H1 (cell line): Measurements from ENCODE around the gene POU4F1. TPM values are rescaled to one million over a fixed set of nuclear protein-coding genes. Genes with fewer than 3 reads are reported as not detected.

Experiments
- CTCF ChIA-PET: fragments of 300-600 bp; sonication (Branson Sonifier 250); formaldehyde crosslinking; loops from one replicate; lab custom pipeline; 2021; ENCODE audit not compliant: partially characterized antibody; lab: Charles Lee
- POLR2A ChIA-PET: fragments of 300-600 bp; sonication (Branson Sonifier 250); formaldehyde crosslinking; loops from one replicate; lab custom pipeline; 2021; ENCODE audit warnings: inconsistent platforms; ENCODE audit not compliant: partially characterized antibody; lab: Charles Lee
- DNase-seq, 2 experiments: peaks; one replicate each; pipeline versions ENCODE4 v3.0.0 to v3.0.0-alpha.2; 2010 to 2022; ENCODE audit warnings: low spot score in 2 of 2, low read depth in 1 of 2, mixed read lengths in 1 of 2
- FAIRE-seq: peaks from 2 replicates; lab custom pipeline; 2011; peaks lifted over from hg19 to GRCh38; lab: Jason Lieb, UNC
- H2AFZ ChIP-seq: 2 replicates; pipeline ENCODE4 v1.8.1; 2012; ENCODE audit warnings: low read length, inconsistent platforms
- H2AK5ac ChIP-seq: 2 replicates; pipeline ENCODE4 v1.6.1; 2013; ENCODE audit warnings: low read depth, low read length
- H2BK120ac ChIP-seq: replicated peaks from 2 replicates; pipeline ENCODE3; 2013; ENCODE audit warnings: low read depth, low read length, inconsistent platforms
- H2BK12ac ChIP-seq: 2 replicates; pipeline ENCODE4 v1.6.1; 2013; ENCODE audit warnings: low read depth, low read length
- H2BK15ac ChIP-seq: 2 replicates; pipeline ENCODE4 v1.6.1; 2013; ENCODE audit warnings: low read length
- H2BK20ac ChIP-seq: 2 replicates; pipeline ENCODE4 v1.6.1; 2013; ENCODE audit warnings: low read length
- H2BK5ac ChIP-seq: 2 replicates; pipeline ENCODE4 v1.6.1; 2013; ENCODE audit warnings: low read depth, low read length
- H3K14ac ChIP-seq: 2 replicates; pipeline ENCODE4 v1.6.1; 2013; ENCODE audit warnings: inconsistent platforms; ENCODE audit not compliant: insufficient read length
- H3K18ac ChIP-seq: 2 replicates; pipeline ENCODE4 v1.6.1; 2013; ENCODE audit warnings: low read length; ENCODE audit errors: extremely low read depth
- H3K23ac ChIP-seq: 2 replicates; pipeline ENCODE4 v1.6.1; 2013; ENCODE audit warnings: inconsistent platforms; ENCODE audit not compliant: insufficient read length
- H3K23me2 ChIP-seq: 2 replicates; pipeline ENCODE4 v1.6.1; 2013; ENCODE audit warnings: low read depth, low read length
- H3K27ac ChIP-seq: 2 replicates; pipeline ENCODE4 v1.6.1; 2011; ENCODE audit warnings: low read depth, low read length, inconsistent platforms
- H3K27me3 ChIP-seq, 4 experiments: replicated peaks in 1 of 4; 1 replicate in 1 of 4; 2 replicates in 3 of 4; pipeline versions ENCODE4 v1.6.1 to v1.8.1; 2011 to 2013; ENCODE audit warnings: low read length in 3 of 4, mild to moderate bottlenecking in 3 of 4, inconsistent platforms in 2 of 4, mixed read lengths in 2 of 4, moderate library complexity in 1 of 4; ENCODE audit not compliant: control insufficient read depth in 3 of 4, insufficient read depth in 3 of 4; ENCODE audit errors: extremely low read depth in 1 of 4
- H3K36me3 ChIP-seq, 4 experiments: 2 replicates each; pipeline versions ENCODE4 v1.6.1 to v1.8.1; 2011 to 2013; ENCODE audit warnings: mild to moderate bottlenecking in 4 of 4, low read length in 3 of 4, moderate library complexity in 2 of 4, control low read depth in 1 of 4, inconsistent platforms in 1 of 4; ENCODE audit not compliant: insufficient read depth in 4 of 4, control insufficient read depth in 2 of 4
- H3K4ac ChIP-seq: replicated peaks from 2 replicates; pipeline ENCODE3; 2013; ENCODE audit warnings: low read length, low read depth, mixed read lengths, inconsistent platforms; ENCODE audit not compliant: insufficient read length
- H3K4me1 ChIP-seq, 4 experiments: replicated peaks in 1 of 4; 1 replicate in 1 of 4; 2 replicates in 3 of 4; pipeline versions ENCODE4 v1.6.1 to v1.8.1; 2011 to 2013; ENCODE audit warnings: low read length in 3 of 4, inconsistent platforms in 2 of 4, mixed read lengths in 1 of 4; ENCODE audit not compliant: insufficient read depth in 4 of 4, control insufficient read depth in 3 of 4
- H3K4me2 ChIP-seq, 2 experiments: 2 replicates each; pipeline versions ENCODE4 v1.6.1 to v1.8.1; 2011 to 2013; ENCODE audit warnings: low read depth in 2 of 2, low read length in 2 of 2, control low read depth in 1 of 2, inconsistent platforms in 1 of 2, mild to moderate bottlenecking in 1 of 2; ENCODE audit not compliant: insufficient read depth in 1 of 2
- H3K4me3 ChIP-seq, 4 experiments: fragments of 200-600, 300-600 bp in 1 of 4; sonication (generic), shearing (Covaris generic), sonication (Bioruptor Twin) in 1 of 4; 2 replicates each; pipeline versions ENCODE4 v1.5.1 to v1.8.1; 2011 to 2016; ENCODE audit warnings: low read length in 4 of 4, low read depth in 3 of 4, control low read depth in 2 of 4, inconsistent platforms in 2 of 4, mild to moderate bottlenecking in 2 of 4, mixed read lengths in 1 of 4, moderate library complexity in 1 of 4; ENCODE audit not compliant: insufficient read depth in 2 of 4; ENCODE audit errors: extremely low read depth in 1 of 4
- H3K56ac ChIP-seq: replicated peaks from 2 replicates; pipeline ENCODE3; 2013; ENCODE audit warnings: low read depth, mild to moderate bottlenecking, mixed read lengths, low read length, inconsistent platforms; ENCODE audit not compliant: insufficient read length
- H3K79me1 ChIP-seq: 2 replicates; pipeline ENCODE4 v1.6.1; 2013; ENCODE audit warnings: low read depth, low read length, control low read depth
- H3K79me2 ChIP-seq, 2 experiments: 2 replicates each; pipeline versions ENCODE4 v1.6.1 to v1.8.1; 2012 to 2013; ENCODE audit warnings: low read length in 2 of 2, mild to moderate bottlenecking in 2 of 2, inconsistent platforms in 1 of 2; ENCODE audit not compliant: insufficient read depth in 2 of 2, control insufficient read depth in 1 of 2
- H3K9ac ChIP-seq, 4 experiments: replicated peaks in 1 of 4; 1 replicate in 1 of 4; 2 replicates in 3 of 4; pipeline versions ENCODE4 v1.6.1 to v1.8.1; 2011 to 2013; ENCODE audit warnings: low read depth in 3 of 4, low read length in 3 of 4, control low read depth in 2 of 4, mild to moderate bottlenecking in 2 of 4, moderate library complexity in 2 of 4, inconsistent platforms in 1 of 4; ENCODE audit errors: extremely low read depth in 1 of 4
- H3K9me3 ChIP-seq, 2 experiments: 2 replicates each; pipeline versions ENCODE4 v1.6.1 to v1.8.1; 2012 to 2013; ENCODE audit warnings: mild to moderate bottlenecking in 2 of 2, moderate library complexity in 2 of 2, control low read depth in 1 of 2, inconsistent platforms in 1 of 2, low read depth in 1 of 2, low read length in 1 of 2, mixed read lengths in 1 of 2; ENCODE audit not compliant: insufficient read depth in 2 of 2
- H4K20me1 ChIP-seq, 2 experiments: replicated peaks in 1 of 2; 2 replicates each; pipeline versions ENCODE3 to v1.8.1; 2011 to 2013; ENCODE audit warnings: inconsistent platforms in 2 of 2, low read length in 2 of 2, mild to moderate bottlenecking in 1 of 2; ENCODE audit not compliant: insufficient read depth in 2 of 2, control insufficient read depth in 1 of 2
- H4K5ac ChIP-seq: 2 replicates; pipeline ENCODE4 v1.6.1; 2013; ENCODE audit warnings: low read length, low read depth, mixed read lengths, inconsistent platforms; ENCODE audit not compliant: insufficient read length
- H4K8ac ChIP-seq: 2 replicates; pipeline ENCODE4 v1.8.0; 2013; ENCODE audit warnings: mild to moderate bottlenecking, moderate library complexity, low read length, inconsistent platforms; ENCODE audit not compliant: insufficient read depth; ENCODE audit errors: extremely low read depth
- H4K91ac ChIP-seq: replicated peaks from 2 replicates; pipeline ENCODE3; 2013; ENCODE audit warnings: low read length, mixed read lengths, inconsistent platforms; ENCODE audit not compliant: insufficient read length
- ATF3 ChIP-seq: IDR thresholded peaks from 2 replicates; pipeline ENCODE4 v1.6.1; 2011; ENCODE audit warnings: low read depth, mild to moderate bottlenecking, low read length; ENCODE audit not compliant: insufficient read depth
- CHD2 ChIP-seq: IDR thresholded peaks from 2 replicates; pipeline ENCODE4 v1.6.1; 2012; ENCODE audit warnings: low read length, improper control_type of control experiment
- WGBS, 2 experiments: shearing (Covaris generic) in 1 of 2; methylation state at CpG; one replicate each; pipeline versions ENCODE4 v1.1.6 to v1.1.7; 2013 to 2015; ENCODE audit warnings: low lambda C conversion rate in 2 of 2, mixed read lengths in 2 of 2, inconsistent platforms in 1 of 2, low coverage in 1 of 2, missing lambda C conversion rate in 1 of 2; ENCODE audit not compliant: insufficient replicate concordance in 2 of 2, insufficient coverage in 1 of 2, insufficient read length in 1 of 2; ENCODE audit errors: extremely low coverage in 1 of 2, missing lambda C conversion rate in 1 of 2; 5-methylcytosine and 5-hydroxymethylcytosine counted together
- polyA plus RNA-seq, 7 experiments: library from polyadenylated mRNA; depleted of rRNA in 3 of 7; stranded (reverse) in 5 of 7; unstranded in 2 of 7; fragments of >200 nt in 5 of 7; fragments of 200-250 nt in 2 of 7; gene quantifications; 1 replicate in 5 of 7; 2 replicates in 1 of 7; 4 replicates in 1 of 7; pipeline versions ENCODE4 v1.2.1 to v1.2.3, GENCODE V29; 2011 to 2013; ENCODE audit warnings: missing spikeins in 2 of 7, mixed read lengths in 2 of 7
- total RNA-seq: library from RNA; stranded (reverse); fragmentation: NEBNext Ultra II Directional; extraction: Animal tissue kit (Norgen Biotek cat#: 25700); gene quantifications from 2 replicates; pipeline ENCODE4 v1.2.1, GENCODE V29; 2021

POU4F1 gene
- total and polyA plus RNA-seq, 2 of the 8 experiments (the other 6 are each of a cell fraction or from before 2014, with no cell fraction given), result 0.09 to 0.32 TPM

- no peak for FAIRE-seq
- no peak overlapping the region for H3K4me2 ChIP-seq
- no peak overlapping the region for H3K4ac ChIP-seq
- TF ChIP-seq CHD2, result no peak
- no peak for TF ChIP-seq ATF3
These were observed 17.7 kb upstream of the POU4F1 start for GRCh38 chr13:78620936-78621470.

More at GRCh38 chr13:78620936-78621470, 17.7 kb upstream of the POU4F1 start:
- peaks cover 0 to 6% of the 10 kb centered on the region in 2 experiments for H4K20me1 ChIP-seq
- H3K9me3 ChIP-seq, result no peaks in the 10 kb centered on the region
- no peaks in the 10 kb centered on the region for H3K79me2 ChIP-seq
- no peak overlapping the region for H3K9ac ChIP-seq
- no peak overlapping the region for H2AFZ ChIP-seq
- no peak overlapping the region for H4K5ac ChIP-seq
- no peak overlapping the region for H2BK5ac ChIP-seq
- H3K4me1 ChIP-seq, result peaks cover 0 to 3% (median 0%) of the 10 kb centered on the region in 4 experiments; a peak in 2 of 7 replicates
- H3K27ac ChIP-seq, result no peak overlapping the region
- no peak overlapping the region for H3K23ac ChIP-seq
- WGBS, 2 experiments, result 80% methylated on average over 2 of the region's 2 CpGs; no CpG with 5 or more reads in 1 of the 2 experiments
- no peak overlapping the region for H4K8ac ChIP-seq
- H3K23me2 ChIP-seq, result no peaks in the 10 kb centered on the region; the same call in 1 of the 2 replicates
- no peak overlapping the region for H3K14ac ChIP-seq
- no peak overlapping the region for H3K56ac ChIP-seq
- no peaks in the 10 kb centered on the region for H3K79me1 ChIP-seq
- no peaks in the 10 kb centered on the region for H3K27me3 ChIP-seq
- H2BK12ac ChIP-seq, result no peak overlapping the region
- H2AK5ac ChIP-seq, result no peak overlapping the region
- no peak overlapping the region for H2BK20ac ChIP-seq
- H3K18ac ChIP-seq, result no peak overlapping the region
- H4K91ac ChIP-seq, result no peak overlapping the region
- H2BK120ac ChIP-seq, result no peak overlapping the region
- no peak for DNase-seq
- no peak overlapping the region for H2BK15ac ChIP-seq
- ChIA-PET CTCF (interaction anchor here (1.1 to 3.4 kb wide), 2 partner anchors 17 to 380 kb away, joined by 3 to 9 read pairs; no protein-coding TSS in a partner anchor), POLR2A (no interaction called here)
- H3K36me3 ChIP-seq, result peaks cover 0 to 13% (median 9%) of the 10 kb centered on the region in 4 experiments; a peak in 6 of 8 replicates
- H3K4me3 ChIP-seq, result no peak overlapping the region
